Bronchial epithelial cell (primary cell): ENCODE data around the gene JARID2. TPM values are rescaled to one million over a fixed set of nuclear protein-coding genes. Genes with fewer than 3 reads are reported as not detected.

Experiments used
- DNase-seq: peaks from one replicate; pipeline ENCODE4 v3.0.0-alpha.2; 2010; ENCODE audit warnings: low read depth
- FAIRE-seq: peaks from 2 replicates; lab custom pipeline; 2011; peaks lifted over from hg19 to GRCh38; lab: Jason Lieb, UNC
- H3K27me3 ChIP-seq: 2 replicates; pipeline ENCODE4 v1.5.1; 2011; ENCODE audit warnings: low read length; ENCODE audit not compliant: control insufficient read depth, insufficient read depth
- H3K36me3 ChIP-seq: 2 replicates; pipeline ENCODE4 v1.5.1; 2011; ENCODE audit warnings: low read length; ENCODE audit not compliant: control insufficient read depth, insufficient read depth
- H3K4me3 ChIP-seq: 2 replicates; pipeline ENCODE4 v1.5.1; 2011; ENCODE audit warnings: mild to moderate bottlenecking, low read depth, low read length, control low read depth
- total RNA-seq: library from RNA; depleted of rRNA; stranded (reverse); fragments of >200 nt; gene quantifications from 2 replicates; pipeline ENCODE4 v1.2.1, GENCODE V29; 2014
- TF ChIP-seq, protein P1 (sequence below): IDR thresholded peaks from 2 replicates; pipeline ENCODE4 v1.5.1; 2011; ENCODE audit warnings: mild to moderate bottlenecking, moderate library complexity, low read length, control low read depth, inconsistent platforms; ENCODE audit not compliant: insufficient read depth, severe bottlenecking

JARID2 gene
- total RNA-seq, 1 donor from 2014 or later, result 29.2 TPM

DNA sequence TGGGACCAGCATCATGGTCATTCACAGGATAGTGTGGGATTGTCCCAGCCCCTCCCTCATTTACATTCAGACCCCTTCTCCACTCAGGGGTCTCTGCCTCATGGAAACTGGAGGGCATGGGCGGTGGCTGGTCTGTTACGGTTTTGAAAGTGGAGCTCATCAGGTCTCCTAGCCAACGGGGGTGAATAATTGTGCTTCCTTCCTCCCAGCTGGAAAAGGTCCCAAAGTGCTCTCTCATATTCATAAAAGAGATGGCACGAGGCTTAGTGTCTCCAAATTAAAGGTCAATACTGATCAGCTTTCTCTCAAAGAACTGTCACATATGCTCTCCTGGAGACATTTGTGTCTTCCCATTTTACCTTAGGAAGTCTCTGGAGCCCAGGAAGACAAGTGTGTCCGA, 19.9 kb downstream of the JARID2 start:
- TF ChIP-seq, protein P1, sequence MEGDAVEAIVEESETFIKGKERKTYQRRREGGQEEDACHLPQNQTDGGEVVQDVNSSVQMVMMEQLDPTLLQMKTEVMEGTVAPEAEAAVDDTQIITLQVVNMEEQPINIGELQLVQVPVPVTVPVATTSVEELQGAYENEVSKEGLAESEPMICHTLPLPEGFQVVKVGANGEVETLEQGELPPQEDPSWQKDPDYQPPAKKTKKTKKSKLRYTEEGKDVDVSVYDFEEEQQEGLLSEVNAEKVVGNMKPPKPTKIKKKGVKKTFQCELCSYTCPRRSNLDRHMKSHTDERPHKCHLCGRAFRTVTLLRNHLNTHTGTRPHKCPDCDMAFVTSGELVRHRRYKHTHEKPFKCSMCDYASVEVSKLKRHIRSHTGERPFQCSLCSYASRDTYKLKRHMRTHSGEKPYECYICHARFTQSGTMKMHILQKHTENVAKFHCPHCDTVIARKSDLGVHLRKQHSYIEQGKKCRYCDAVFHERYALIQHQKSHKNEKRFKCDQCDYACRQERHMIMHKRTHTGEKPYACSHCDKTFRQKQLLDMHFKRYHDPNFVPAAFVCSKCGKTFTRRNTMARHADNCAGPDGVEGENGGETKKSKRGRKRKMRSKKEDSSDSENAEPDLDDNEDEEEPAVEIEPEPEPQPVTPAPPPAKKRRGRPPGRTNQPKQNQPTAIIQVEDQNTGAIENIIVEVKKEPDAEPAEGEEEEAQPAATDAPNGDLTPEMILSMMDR, result no peak
- Histone ChIP-seq H3K4me3 (no peak overlapping the region), H3K27me3 (no peaks in the 10 kb centered on the region), H3K36me3 (peaks cover 1% of the 10 kb centered on the region)
- no peak for FAIRE-seq
- DNase-seq, result no peak

DNA sequence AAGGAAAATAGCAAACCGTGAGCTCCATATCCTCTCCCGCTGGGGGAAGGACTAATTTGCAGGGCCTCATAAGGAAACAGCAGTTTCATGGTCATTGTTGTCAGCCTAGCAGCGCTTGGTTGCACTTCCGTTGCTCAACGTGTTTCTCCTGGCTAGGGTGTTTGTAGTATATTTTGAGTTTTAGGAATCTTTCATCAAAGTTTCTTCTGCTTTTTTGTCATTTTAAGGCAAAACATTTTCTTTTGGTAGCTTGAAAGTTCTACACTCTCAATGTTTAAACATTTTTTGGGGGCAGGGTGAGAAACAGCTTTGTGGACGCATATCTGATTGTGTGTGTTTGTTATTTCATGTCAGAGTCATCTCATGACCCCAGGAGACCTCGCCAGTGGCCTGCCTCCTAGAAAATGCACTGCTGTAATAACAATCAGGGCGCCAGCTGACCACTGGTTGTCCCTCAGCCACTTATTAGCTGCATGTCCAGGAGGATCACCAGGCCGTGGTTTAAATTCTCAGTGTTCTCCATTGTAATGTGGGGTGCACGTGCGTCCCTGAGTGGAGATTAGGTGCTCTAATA, 20.6 kb downstream of the JARID2 start:
- FAIRE-seq, result no peak
- no peak overlapping the region for H3K4me3 ChIP-seq
- peaks cover 1% of the 10 kb centered on the region for H3K36me3 ChIP-seq
- TF ChIP-seq, protein P1, result no peak
- no peak for DNase-seq
- H3K27me3 ChIP-seq, result no peaks in the 10 kb centered on the region

DNA sequence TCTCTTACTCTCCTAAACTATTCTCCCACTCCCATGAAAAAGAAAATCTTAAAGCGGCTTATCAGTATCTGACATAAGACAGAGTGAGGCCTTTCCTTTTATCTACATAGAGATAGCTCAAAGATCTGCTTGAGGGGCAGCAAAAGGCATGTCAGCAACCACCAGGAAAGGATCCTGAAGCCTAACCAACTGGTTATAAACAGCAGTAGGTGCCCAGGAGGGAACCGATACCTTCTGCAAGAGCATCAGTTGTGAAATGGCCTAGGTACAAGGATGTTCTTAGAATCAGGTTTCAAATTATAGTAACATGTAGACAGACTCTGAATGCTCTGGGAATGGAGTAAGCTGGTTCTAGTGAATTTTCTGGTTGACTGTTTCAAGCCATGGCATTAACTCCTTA, 21.4 kb downstream of the JARID2 start:
- DNase-seq (no peak), FAIRE-seq (no peak)
- no peak overlapping the region for H3K4me3 ChIP-seq
- TF ChIP-seq, protein P1, result no peak
- peaks cover 1% of the 10 kb centered on the region for H3K36me3 ChIP-seq
- H3K27me3 ChIP-seq, result no peaks in the 10 kb centered on the region

DNA sequence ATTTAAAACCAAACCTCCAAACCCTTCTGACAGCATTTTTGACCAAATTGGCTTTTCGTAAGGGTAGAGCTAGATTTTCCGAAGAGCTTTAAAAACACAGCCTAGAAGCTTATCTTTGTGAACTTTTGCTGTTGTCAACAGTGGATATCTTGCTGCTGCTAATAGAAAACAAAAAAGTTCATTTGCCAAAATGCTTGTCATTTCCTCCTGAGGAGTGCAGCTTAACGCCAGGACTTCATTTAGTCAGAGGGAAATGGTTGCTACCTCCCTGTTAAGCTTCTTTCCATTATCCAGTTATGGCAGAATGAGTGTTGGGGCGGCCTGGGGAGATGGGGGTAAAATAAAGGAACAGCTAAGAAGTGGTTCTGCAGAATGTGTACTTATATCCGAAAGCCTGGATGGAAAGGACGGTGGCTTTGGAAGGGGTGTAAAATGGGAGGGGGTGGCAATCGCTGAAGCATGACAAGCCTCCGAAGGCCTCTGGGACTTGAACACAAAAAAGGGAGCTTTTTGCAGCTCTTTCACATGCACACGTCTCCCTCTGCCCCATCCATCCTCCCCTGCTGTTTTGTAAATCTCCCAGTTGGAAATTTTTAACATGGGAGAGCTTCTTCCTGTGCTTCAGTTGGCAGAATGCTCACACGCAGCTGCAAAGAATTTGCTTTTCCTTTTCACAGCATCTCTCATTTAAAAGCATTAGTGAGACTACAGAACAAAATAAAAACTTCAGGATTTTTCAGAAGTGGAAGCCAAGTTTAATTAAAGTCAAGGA, 22.5 kb downstream of the JARID2 start:
- no peak for FAIRE-seq
- H3K36me3 ChIP-seq, result no peaks in the 10 kb centered on the region
- TF ChIP-seq, protein P1, result no peak
- no peaks in the 10 kb centered on the region for H3K27me3 ChIP-seq
- H3K4me3 ChIP-seq, result no peak overlapping the region
- no peak for DNase-seq

DNA sequence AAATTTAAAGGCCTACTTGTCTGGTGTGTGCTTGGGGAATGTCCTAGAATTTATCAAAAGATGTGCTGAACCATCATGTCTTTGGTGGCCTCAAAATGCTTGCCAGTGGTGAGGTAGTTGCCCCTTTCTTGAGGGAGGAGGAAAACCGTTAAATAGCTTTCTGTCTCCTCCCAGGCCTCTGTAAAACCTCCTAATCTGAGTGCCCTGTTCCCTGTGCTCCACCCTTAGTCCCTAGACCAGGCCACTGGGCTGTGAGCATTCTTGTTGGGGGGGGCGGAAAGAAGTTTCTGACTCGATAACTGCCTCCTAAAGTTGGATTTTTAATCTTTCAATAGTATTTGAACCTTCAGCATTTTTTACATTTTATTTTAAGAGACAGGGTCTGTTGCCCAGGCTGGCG, 23.1 kb downstream of the JARID2 start:
- Histone ChIP-seq H3K27me3 (no peaks in the 10 kb centered on the region), H3K4me3 (no peak overlapping the region), H3K36me3 (no peaks in the 10 kb centered on the region)
- DNase-seq, result no peak
- FAIRE-seq, result no peak
- TF ChIP-seq, protein P1, result no peak

DNA sequence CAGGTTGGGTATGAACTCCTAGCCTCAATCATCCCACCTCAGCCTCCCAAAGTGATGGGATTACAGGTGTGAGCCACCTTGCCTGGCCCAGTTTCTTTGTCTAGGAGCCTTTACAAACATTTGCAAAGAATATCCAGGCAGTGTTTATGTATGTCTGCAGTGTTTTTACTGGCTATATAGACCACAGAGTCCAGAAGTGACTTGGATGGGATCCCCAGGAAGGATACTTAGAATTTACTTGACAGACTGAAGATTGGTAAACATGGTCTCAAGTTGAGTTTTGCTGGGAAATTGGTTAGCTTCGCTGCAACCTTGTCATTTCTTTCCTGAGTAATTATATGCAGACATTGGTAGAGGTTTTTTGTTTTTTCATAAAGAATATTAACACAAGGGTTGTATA, 23.8 kb downstream of the JARID2 start:
- DNase-seq (no peak), FAIRE-seq (no peak)
- Histone ChIP-seq H3K4me3 (no peak overlapping the region), H3K27me3 (no peaks in the 10 kb centered on the region), H3K36me3 (no peaks in the 10 kb centered on the region)
- TF ChIP-seq, protein P1, result no peak
